Measurements from ENCODE around the gene SEMA4D. TPM values are rescaled to one million over a fixed set of nuclear protein-coding genes. Genes with fewer than 3 reads are reported as not detected.

The SEMA4D gene
- total RNA-seq, 2 experiments from 2014 or later: 283 to 295 TPM

GRCh38 chr9:89513837-89514236 is 15.9 kb upstream of the SEMA4D start:
- ChIA-PET POLR2A (no interaction called here), CTCF (no interaction called here)

GRCh38 chr9:89512382-89512781 is 14.5 kb upstream of the SEMA4D start:
- CTCF ChIA-PET: interaction anchor here (0.6 kb wide), 1 partner anchor 9 kb away, joined by 3 read pairs; no protein-coding TSS in a partner anchor
- POLR2A ChIA-PET: no interaction called here

GRCh38 chr9:89508951-89509615 is 11.2 kb upstream of the SEMA4D start:
- POLR2A ChIA-PET: interaction anchor here (0.9 kb wide), 1 partner anchor 31 kb away, joined by 3 read pairs; no protein-coding TSS in a partner anchor
- CTCF ChIA-PET: interaction anchor here (1.2 kb wide), 1 partner anchor 20 kb away, joined by 4 read pairs; no protein-coding TSS in a partner anchor

- CTCF ChIA-PET: no interaction called here
- POLR2A ChIA-PET: no interaction called here
Observed at GRCh38 chr9:89505911-89506310, 8.0 kb upstream of the SEMA4D start.

GRCh38 chr9:89505048-89505447 is 7.1 kb upstream of the SEMA4D start:
- CTCF ChIA-PET: interaction anchor here (1.4 kb wide), 1 partner anchor 15 kb away, joined by 3 read pairs; no protein-coding TSS in a partner anchor
- POLR2A ChIA-PET: no interaction called here

GRCh38 chr9:89502671-89503070 is 4.8 kb upstream of the SEMA4D start:
- POLR2A ChIA-PET: interaction anchor here (1.2 kb wide), 1 partner anchor 21 kb away, joined by 3 read pairs; no protein-coding TSS in a partner anchor
- CTCF ChIA-PET: interaction anchor here (2.2 kb wide), 1 partner anchor 46 kb away, joined by 8 read pairs; no protein-coding TSS in a partner anchor

GRCh38 chr9:89502038-89502601 is 4.2 kb upstream of the SEMA4D start:
- ChIA-PET POLR2A (interaction anchor here (1.2 kb wide), 2 partner anchors 21 to 92 kb away, joined by 3 read pairs; no protein-coding TSS in a partner anchor), CTCF (interaction anchor here (2.2 kb wide), 1 partner anchor 47 kb away, joined by 8 read pairs; no protein-coding TSS in a partner anchor)

- ChIA-PET CTCF (interaction anchor here (1.6 to 2.2 kb wide), 2 partner anchors 35 to 48 kb away, joined by 3 to 8 read pairs; no protein-coding TSS in a partner anchor), POLR2A (interaction anchor here (0.5 to 1.2 kb wide), 2 partner anchors 20 to 91 kb away, joined by 3 read pairs; no protein-coding TSS in a partner anchor)
Observed at GRCh38 chr9:89501311-89501898, 3.5 kb upstream of the SEMA4D start.

- CTCF ChIA-PET: interaction anchor here (0.6 to 1.6 kb wide), 2 partner anchors 32 to 36 kb away, joined by 3 to 4 read pairs; no protein-coding TSS in a partner anchor
- POLR2A ChIA-PET: no interaction called here
Observed at GRCh38 chr9:89500008-89500407, 2.1 kb upstream of the SEMA4D start.

GRCh38 chr9:89498852-89499480 is 1.1 kb upstream of the SEMA4D start:
- CTCF ChIA-PET: interaction anchor here (1.8 kb wide), 1 partner anchor 69 kb away, joined by 5 read pairs; no protein-coding TSS in a partner anchor
- POLR2A ChIA-PET: interaction anchor here (0.6 to 1.7 kb wide), 4 partner anchors 9 to 32 kb away, joined by 3 to 8 read pairs (median 3); no protein-coding TSS in a partner anchor

- CTCF ChIA-PET: interaction anchor here (0.8 to 1.8 kb wide), 3 partner anchors 51 to 87 kb away, joined by 3 to 5 read pairs (median 3); no protein-coding TSS in a partner anchor
- POLR2A ChIA-PET: no interaction called here
Observed at GRCh38 chr9:89497257-89497963, 503 bp downstream of the SEMA4D start.

GRCh38 chr9:89496645-89497256 is 1.2 kb downstream of the SEMA4D start:
- ChIA-PET POLR2A (interaction anchor here (1.0 kb wide), 1 partner anchor 52 kb away, joined by 3 read pairs; no protein-coding TSS in a partner anchor), CTCF (interaction anchor here (0.8 to 1.8 kb wide), 4 partner anchors 35 to 87 kb away, joined by 3 to 5 read pairs (median 4); no protein-coding TSS in a partner anchor)

- CTCF ChIA-PET: interaction anchor here (0.8 to 1.8 kb wide), 6 partner anchors 27 to 86 kb away, joined by 3 to 5 read pairs (median 4); no protein-coding TSS in a partner anchor
Observed at GRCh38 chr9:89495824-89496560, 1.9 kb downstream of the SEMA4D start.

GRCh38 chr9:89494199-89494598 is 3.7 kb downstream of the SEMA4D start:
- ChIA-PET CTCF (no interaction called here), POLR2A (no interaction called here)

More at GRCh38 chr9:89495824-89496560, 1.9 kb downstream of the SEMA4D start:
- POLR2A ChIA-PET: interaction anchor here (1.0 kb wide), 1 partner anchor 53 kb away, joined by 3 read pairs; no protein-coding TSS in a partner anchor

GRCh38 chr9:89493671-89494070 is 4.2 kb downstream of the SEMA4D start:
- ChIA-PET CTCF (no interaction called here), POLR2A (no interaction called here)

- POLR2A ChIA-PET: no interaction called here
- CTCF ChIA-PET: no interaction called here
Observed at GRCh38 chr9:89493181-89493580, 4.7 kb downstream of the SEMA4D start.

- CTCF ChIA-PET: no interaction called here
Observed at GRCh38 chr9:89492586-89492985, 5.3 kb downstream of the SEMA4D start.

GRCh38 chr9:89491694-89492093 is 6.2 kb downstream of the SEMA4D start:
- ChIA-PET POLR2A (interaction anchor here (0.9 kb wide), 1 partner anchor 48 kb away, joined by 4 read pairs; no protein-coding TSS in a partner anchor), CTCF (no interaction called here)

More at GRCh38 chr9:89492586-89492985, 5.3 kb downstream of the SEMA4D start:
- POLR2A ChIA-PET: no interaction called here

All from activated CD8-positive, alpha-beta memory T cell treated with anti-CD3 and anti-CD28 coated beads for 36 hours (primary cell).